GM10266 (cell line): ENCODE results near the gene RNF144A.

Experiments
- DNase-seq: peaks from one replicate; pipeline ENCODE4 v3.0.0; 2012; ENCODE audit errors: extremely low spot score
- CTCF ChIP-seq: IDR thresholded peaks from 2 replicates; pipeline ENCODE4 v1.5.1; 2012; ENCODE audit warnings: mild to moderate bottlenecking, low read depth; ENCODE audit not compliant: control insufficient read depth, insufficient read depth; ENCODE audit errors: missing control alignments

Gene RNF144A

GRCh38 chr2:6917761-6918421 lies 679 bp downstream of the RNF144A start:
- DNase-seq, result no peak
- no peak for TF ChIP-seq CTCF

GRCh38 chr2:6919901-6920742 lies 2.9 kb downstream of the RNF144A start:
- no peak for DNase-seq
- TF ChIP-seq CTCF, result no peak

- no peak for TF ChIP-seq CTCF
- no peak for DNase-seq
Measured at GRCh38 chr2:6920743-6921064, 3.5 kb downstream of the RNF144A start.

GRCh38 chr2:6921321-6921922 lies 4.2 kb downstream of the RNF144A start:
- no peak for DNase-seq
- no peak for TF ChIP-seq CTCF

GRCh38 chr2:6922201-6922656 lies 5.0 kb downstream of the RNF144A start:
- DNase-seq, result no peak
- TF ChIP-seq CTCF, result peak; percentile 38

GRCh38 chr2:6923319-6923718 lies 6.1 kb downstream of the RNF144A start:
- TF ChIP-seq CTCF, result no peak
- no peak for DNase-seq
